ENCODE data around the gene TSHZ2.

Gene TSHZ2

GRCh38 chr20:53168491-53168890, 196.3 kb downstream of the TSHZ2 start:
- no peak for DNase-seq (ENCODE audit: low read depth)

DNA sequence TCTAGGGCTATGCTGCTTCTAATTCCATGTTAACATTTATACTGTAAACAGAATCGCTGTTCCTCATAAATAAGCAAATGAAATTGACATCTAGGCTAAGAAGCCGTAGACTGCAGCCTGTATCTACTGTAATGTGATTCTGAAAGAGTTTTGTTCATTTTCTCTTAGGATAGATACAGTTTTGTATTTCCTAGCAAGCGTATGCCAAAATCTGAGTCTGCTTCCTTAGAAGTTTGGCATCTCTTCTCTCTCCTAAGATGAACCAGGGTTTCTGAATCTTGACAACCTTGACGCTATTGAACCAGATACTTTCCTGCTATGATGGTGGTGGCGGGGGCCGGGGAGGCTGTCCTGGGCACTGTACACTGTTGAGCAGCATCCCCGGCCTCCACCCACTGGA, 198.0 kb downstream of the TSHZ2 start:
- no peak for DNase-seq (ENCODE audit: low read depth)

DNA sequence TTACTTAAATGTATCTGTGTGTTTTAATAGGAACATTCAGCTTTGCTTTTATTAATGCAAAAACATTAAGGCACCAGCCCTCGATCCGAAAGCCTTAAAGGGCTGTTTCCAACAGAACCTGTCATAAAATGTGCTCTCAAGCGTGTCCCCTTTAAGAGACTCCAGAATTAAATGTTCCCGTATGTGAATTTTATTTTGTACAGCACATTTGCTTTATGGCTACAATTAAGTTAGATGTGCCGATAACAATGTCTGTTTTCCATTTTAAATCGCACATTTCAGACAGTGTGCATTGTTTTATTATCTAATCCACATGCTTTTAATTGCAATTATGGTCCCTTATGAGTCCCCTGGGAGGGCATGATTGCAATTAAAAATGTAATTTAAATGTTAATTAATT, 198.9 kb downstream of the TSHZ2 start:
- DNase-seq (ENCODE audit: low read depth) = no peak

DNA sequence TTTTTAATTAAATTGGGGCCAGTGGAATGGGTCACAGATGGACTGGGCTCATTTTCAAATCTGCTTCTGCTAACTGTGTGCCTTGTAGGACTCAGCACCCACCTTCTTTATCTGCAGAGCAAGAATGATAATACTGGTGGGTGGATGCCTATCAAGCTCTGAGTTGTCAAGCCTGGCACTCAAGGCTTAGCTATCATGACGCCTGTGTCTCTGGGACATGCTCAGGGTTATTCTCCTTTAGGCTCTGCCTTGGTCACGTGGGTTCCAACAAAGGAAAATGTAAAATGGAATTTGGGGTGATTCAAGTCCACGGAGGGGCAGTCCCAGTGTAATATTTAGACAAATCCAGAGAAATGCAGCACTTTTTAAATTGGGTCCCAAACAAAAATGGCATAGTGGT, 202.3 kb downstream of the TSHZ2 start:
- DNase-seq (ENCODE audit: low read depth) = no peak

- no peak for DNase-seq (ENCODE audit: low read depth)
Measured at GRCh38 chr20:53175135-53175780, 203.1 kb downstream of the TSHZ2 start.

- DNase-seq (ENCODE audit: low read depth) = no peak
Measured at GRCh38 chr20:53176134-53176533, 204.0 kb downstream of the TSHZ2 start.

DNA sequence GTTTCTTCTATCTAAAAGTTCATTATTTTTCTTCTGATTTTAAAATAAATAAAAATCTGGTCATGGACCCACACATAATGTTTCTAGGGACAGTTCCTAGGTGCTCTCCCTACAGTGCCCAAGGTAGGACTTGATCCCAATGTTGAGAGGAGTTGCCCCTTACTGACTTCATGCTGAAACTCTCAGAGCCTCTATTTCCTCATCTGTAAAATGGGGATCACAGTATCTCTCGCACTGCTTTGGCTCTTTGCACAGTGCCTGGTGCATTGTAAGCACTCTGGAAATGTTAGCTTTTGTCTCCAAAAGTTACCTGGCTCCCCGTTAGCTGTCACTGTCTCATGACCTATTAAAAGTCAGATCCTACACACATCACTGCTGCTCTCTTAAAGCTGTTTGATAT, 205.5 kb downstream of the TSHZ2 start:
- DNase-seq (ENCODE audit: low read depth) = no peak

- no peak for DNase-seq (ENCODE audit: low read depth)
Measured at GRCh38 chr20:53179749-53180148, 207.6 kb downstream of the TSHZ2 start.

GRCh38 chr20:53180928-53181362, 208.8 kb downstream of the TSHZ2 start:
- no peak for DNase-seq (ENCODE audit: low read depth)

GRCh38 chr20:53181866-53182376, 209.8 kb downstream of the TSHZ2 start:
- no peak for DNase-seq (ENCODE audit: low read depth)

GRCh38 chr20:53183181-53183580, 211.0 kb downstream of the TSHZ2 start:
- DNase-seq (ENCODE audit: low read depth) = no peak

DNA sequence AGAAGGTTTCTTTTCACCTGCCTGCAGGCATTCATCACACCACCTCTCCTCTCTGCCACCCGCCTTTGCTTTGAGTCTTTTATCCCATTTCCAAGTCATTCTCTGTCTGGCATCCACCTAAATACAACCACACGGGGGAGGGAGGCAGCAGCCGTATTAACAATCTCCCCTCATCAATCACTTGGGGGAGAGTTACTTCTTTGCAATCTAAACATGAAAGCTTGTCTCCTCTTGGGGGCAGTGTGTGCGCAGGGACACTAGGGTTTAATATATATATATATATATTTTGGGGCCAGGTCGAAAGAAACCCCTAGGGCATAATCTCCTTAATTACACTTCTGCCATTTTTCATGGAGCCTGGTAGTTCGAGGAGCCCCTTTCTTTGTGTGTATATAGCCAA, 214.5 kb downstream of the TSHZ2 start:
- DNase-seq (ENCODE audit: low read depth) = no peak

DNA sequence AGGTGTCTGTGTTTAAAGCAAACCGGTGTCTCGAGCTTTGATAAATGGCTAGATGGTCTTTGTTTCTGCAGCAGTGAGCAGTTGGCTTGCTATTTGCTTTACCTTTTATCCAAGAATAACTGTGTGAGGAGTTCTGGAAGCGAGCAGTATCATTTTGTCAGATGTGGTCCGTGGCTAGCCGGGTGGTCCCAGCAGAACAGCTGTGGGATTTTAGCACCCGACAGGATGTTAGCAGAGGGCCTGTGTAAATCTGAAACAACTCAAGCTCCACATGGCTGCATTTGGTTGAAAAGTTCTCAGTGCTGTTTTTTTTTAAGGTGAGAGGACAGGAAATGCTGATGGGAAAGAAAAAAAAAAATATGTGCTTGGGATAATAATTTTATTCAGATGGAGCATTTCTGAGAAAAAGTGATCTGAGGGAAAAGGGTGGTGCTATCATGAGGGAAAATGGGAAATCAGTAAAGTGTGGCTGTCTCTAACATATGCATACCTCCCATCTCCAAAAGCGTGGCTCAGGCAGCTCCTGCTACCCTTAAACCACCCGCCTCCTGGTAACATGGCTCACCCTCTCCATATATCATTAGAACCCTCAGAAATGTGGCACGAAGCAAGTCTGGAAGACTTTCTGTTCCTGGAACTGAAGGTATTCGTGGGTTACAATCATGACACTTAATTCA, 215.4 kb downstream of the TSHZ2 start:
- no peak for DNase-seq (ENCODE audit: low read depth)

DNA sequence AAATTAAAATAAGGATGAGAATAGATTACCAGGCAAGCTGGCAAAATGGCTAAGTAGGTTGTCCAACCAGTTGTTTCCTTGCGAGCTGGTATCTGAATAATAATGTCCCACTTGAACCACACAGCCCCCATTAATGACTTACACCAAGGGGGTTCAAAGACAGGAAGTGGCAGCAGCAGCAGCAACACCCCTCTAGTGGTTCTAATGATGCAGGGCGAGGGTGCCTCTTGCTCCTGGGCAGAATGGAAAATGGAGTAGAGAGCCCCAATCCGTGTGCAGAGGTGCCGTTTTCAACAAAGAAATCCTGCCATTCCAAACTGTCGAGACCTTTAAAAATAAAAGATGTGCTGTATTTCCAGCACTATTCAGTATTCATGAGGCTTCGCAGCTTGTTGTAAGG, 218.1 kb downstream of the TSHZ2 start:
- no peak for DNase-seq (ENCODE audit: low read depth)

- DNase-seq (ENCODE audit: low read depth) = no peak
Measured at GRCh38 chr20:53191957-53192356, 219.8 kb downstream of the TSHZ2 start.

DNA sequence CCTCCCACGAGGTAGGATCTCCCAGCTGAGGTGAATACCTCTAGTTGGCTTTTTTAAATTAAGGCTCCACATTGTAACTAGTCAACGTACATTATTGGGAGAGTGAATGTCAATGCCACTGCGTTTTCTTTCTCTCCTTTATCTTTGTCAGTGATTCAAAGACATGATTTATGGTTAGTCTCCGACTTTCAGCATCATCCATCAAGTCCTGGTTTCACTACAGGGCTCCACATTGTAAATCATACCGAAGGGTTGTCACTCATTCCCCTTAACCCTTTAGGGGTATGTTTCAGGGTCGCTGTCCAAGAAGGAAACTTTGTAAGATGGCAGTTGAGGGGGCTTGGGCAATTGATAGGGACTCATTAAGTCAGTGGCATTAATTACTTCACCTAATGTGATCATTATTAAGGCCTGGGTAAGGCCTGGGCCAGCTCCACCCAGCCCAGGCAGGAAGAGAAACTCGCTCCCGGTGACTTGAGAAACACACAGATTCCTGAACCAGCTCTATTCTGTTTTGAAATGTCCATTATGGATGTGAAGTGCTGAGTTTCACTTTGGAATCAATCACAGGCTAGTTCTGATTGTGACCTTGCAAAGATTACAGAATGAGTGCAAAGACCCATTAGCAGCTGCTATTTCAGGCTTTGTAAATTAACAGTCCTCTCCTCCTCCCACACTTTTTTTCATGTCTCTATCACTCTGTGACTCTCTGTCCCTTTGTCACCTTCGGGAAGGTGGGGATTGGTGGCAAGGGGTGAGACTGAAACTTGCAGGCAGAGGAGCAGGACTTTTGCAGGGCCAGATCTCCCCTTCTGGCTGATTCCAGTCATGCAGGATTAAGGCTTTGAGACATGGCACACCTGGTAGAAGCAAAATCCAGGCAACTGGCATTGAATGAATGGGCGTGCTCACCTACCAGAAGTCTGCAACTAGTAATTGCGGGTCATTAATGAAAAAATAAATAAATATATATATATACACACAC, 222.4 kb downstream of the TSHZ2 start:
- no peak for DNase-seq (ENCODE audit: low read depth)

DNA sequence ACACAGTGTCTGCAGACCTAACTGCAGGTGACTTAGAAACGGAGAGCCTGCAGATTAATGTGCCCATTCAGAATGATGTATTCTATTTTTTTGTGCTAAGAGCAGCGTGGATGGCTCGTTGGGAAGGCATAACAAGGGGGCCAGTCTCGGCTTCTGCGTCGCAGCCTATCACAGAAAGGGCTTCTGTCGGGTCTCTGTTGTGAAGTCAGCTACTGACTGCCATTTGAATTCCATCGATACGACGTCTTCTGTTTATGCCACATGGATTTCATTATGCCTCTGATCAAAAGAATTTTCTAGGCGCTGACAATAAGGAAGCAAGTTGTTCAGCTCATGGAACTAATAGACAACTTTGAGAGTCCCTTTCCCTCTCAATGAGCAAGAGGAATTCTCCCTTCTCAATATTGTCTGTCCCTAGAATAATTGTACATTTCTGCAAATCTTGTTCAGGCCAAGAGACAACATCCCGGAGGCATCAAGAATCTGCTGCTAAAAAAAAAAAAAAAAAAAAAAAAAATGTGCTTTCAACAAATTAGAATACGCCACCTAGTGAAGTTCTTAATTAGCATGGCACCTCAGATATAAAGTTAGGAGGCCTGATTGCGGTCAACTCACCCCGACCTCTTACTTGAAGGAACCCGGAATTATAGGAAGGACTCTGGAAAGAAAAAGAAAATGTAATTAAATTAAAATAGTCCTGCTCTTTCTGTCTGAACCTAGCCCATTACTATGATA, 223.9 kb downstream of the TSHZ2 start:
- no peak for DNase-seq (ENCODE audit: low read depth)

DNA sequence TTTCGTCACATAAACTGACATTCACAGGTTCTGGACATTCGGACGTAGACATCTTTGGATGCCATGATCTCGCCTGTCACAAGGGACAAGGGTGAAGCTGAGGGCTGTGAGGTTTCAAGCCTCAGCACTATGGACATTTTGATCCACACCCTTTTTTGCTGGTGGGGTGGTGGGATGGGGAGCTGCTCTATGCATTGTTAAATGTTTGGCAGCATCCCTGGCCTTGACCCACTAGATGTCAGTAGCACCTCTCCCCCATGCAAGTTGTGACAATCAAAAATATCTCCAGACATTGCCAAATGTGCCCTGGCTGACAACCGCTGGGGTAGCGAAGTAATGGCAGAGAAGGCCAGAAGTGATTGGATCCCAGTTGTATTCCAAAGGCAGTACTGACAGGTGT, 229.4 kb downstream of the TSHZ2 start:
- DNase-seq (ENCODE audit: low read depth) = no peak

GRCh38 chr20:53202777-53203176, 230.6 kb downstream of the TSHZ2 start:
- no peak for DNase-seq (ENCODE audit: low read depth)

- no peak for DNase-seq (ENCODE audit: low read depth)
Measured at GRCh38 chr20:53205046-53205445, 232.9 kb downstream of the TSHZ2 start.

- DNase-seq (ENCODE audit: low read depth) = no peak
Measured at GRCh38 chr20:53208110-53208832, 236.1 kb downstream of the TSHZ2 start.

Data from stimulated activated CD8-positive, alpha-beta memory T cell treated with anti-CD3 and anti-CD28 coated beads, Interleukin-15, amount 100 ng/mL, for 24 hours (primary cell).